Measurements from ENCODE around the gene ECM2.

DNA sequence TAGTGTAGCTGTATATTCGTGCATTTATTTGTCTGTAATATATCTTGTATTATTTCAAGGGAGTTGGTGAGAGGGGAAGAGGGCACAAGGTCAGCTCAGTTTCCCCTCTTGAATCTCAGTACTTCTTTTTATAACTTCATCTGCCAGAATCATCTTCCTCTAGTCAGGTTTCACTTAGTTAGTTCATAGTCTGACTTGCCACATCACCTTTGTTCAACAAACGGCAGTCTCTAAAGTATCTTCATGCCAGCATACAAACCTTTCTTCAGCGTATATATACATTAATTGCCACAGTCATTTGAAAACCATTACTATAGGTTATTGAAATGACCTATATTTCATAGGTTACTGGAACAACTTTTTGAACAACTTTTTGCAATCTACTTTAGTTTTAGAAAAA is 1.6 kb downstream of the ECM2 start:
- TF ChIP-seq, protein P1, sequence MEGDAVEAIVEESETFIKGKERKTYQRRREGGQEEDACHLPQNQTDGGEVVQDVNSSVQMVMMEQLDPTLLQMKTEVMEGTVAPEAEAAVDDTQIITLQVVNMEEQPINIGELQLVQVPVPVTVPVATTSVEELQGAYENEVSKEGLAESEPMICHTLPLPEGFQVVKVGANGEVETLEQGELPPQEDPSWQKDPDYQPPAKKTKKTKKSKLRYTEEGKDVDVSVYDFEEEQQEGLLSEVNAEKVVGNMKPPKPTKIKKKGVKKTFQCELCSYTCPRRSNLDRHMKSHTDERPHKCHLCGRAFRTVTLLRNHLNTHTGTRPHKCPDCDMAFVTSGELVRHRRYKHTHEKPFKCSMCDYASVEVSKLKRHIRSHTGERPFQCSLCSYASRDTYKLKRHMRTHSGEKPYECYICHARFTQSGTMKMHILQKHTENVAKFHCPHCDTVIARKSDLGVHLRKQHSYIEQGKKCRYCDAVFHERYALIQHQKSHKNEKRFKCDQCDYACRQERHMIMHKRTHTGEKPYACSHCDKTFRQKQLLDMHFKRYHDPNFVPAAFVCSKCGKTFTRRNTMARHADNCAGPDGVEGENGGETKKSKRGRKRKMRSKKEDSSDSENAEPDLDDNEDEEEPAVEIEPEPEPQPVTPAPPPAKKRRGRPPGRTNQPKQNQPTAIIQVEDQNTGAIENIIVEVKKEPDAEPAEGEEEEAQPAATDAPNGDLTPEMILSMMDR (IDR thresholded peaks at IDR 0.05; ENCODE audit: insufficient read depth, low read length, poor library complexity, severe bottlenecking) = no peak
- TF ChIP-seq EZH2phosphoT487 (conservative IDR thresholded peaks at IDR 0.05; ENCODE audit: low read length) = no peak

All from SU-DHL-6 (cell line).